Stimulated activated CD8-positive, alpha-beta memory T cell treated with anti-CD3 and anti-CD28 coated beads, Interleukin-12 subunit alpha, Interleukin-12 subunit beta, amount 100 ng/mL, for 4 hours (primary cell): ENCODE data around the gene GDE1.

Experiments
- DNase-seq: peaks from one replicate; pipeline ENCODE4 v3.0.0-alpha.2; 2020; ENCODE audit warnings: low read depth

GDE1 gene

DNA sequence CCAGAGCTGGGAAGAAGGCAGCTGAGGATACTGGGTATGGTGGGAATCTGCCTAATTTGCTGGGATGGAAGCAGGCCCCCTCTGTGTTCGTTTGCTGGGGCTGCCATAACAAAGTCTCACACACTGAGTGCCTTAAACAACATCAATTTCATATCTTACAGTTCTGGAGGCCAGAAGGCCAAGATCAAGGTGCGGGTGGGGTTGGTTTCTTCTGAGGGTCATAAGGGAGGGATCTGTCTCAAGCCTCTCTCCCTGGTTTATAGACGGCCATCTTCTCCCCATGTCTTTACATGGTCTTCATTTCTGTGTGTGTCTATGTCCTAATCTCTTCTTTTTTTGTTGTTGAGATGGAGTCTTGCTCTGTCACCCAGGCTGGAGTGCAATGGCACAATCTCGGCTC is 35.8 kb downstream of the GDE1 start:
- no peak for DNase-seq

DNA sequence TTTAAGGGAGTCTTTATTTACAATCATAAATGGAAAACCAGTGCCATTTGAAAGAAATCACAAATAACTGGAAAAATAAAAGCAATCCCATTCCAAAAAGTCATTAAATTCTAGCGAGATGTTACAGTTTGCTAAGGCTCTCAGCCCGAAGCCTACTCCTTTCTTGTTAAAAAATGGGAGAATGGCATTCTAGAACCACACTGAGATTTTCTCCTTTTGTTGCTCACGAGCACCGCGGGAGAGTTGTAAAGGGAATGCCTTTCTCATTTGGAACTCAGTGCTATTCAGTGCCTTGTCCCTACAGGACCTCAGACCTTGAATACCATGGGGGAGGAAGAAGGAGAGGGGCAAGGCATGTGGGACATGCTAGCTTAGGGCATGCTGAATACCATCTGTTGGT is 36.3 kb downstream of the GDE1 start:
- DNase-seq = no peak

DNA sequence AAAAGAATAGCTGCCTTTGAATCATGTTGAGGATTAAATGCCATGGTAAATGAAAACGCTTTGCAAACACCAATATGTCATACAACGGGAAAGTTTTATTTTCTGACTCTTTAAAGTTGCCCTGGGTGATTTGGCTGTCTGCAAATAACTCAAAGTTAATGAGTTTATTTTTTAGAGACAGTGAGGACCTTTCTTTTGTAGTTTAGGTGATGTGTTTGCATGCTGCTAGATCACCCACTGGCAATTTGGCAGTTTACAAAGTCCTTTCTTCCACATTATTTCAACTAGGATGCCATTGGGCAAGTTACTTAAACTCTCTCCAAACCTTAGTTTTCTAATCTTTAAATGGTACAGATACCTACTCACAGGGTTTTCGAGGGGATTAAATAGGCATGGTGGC is 37.8 kb downstream of the GDE1 start:
- DNase-seq = no peak

- DNase-seq = no peak
These were observed 39.6 kb downstream of the GDE1 start for GRCh38 chr16:19482291-19482690.

- DNase-seq = no peak
These were observed 40.1 kb downstream of the GDE1 start for GRCh38 chr16:19481769-19482168.

DNA sequence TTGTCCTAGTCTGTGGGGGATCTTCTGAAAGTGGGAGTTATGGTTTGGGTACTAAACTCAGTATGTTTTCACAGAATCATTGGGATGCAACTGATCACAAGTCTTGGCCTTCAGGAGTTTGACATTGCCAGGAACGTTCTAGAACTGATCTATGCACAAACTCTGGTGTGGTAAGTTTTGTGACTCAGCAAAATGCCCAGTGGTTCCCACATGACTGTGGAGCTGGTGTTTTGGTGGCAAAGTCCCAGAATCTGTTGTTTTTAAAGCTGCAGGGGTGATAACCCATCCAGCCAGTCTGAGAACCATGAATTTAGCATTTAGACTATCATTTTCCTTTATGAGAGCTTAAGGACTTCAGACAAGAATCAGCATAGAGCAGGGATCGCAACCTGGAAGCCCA is 40.6 kb downstream of the GDE1 start:
- DNase-seq = no peak

DNA sequence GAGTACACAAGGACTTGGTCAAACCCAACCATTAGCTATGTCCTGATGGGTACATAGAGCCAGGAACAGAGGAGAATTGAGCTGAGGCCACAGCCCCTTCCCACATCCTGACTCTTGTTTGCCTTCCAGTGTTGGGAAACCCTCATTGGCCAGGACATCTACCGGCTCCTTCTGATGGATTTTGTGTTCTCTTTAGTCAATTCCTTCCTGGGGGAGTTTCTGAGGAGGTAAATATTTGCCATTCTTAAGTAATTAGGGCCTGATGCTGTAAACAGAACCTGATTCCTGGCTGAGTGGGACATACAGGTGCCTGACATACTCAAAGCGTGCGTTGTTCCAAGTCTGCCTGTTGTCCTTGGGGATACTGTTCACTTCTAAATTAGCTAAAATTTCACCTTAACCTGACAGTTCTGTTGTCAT is 42.6 kb downstream of the GDE1 start:
- no peak for DNase-seq

DNA sequence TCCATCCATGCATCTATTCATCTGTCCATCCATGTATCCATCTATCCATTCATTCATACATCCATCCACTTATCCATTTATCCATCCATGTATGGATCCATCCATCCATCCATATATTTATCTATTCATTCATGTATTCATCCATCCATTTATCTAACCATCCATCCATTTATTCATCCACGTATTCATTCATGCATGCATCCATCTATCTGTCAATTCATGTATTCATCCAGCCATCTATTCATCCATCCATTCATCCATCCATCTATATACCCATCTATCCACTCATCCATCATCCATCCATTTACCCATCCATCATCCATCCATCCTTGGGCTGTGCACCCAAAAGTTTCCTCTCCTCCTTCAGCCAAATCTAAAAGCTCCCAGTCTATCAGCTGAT is 43.4 kb downstream of the GDE1 start:
- DNase-seq = no peak

DNA sequence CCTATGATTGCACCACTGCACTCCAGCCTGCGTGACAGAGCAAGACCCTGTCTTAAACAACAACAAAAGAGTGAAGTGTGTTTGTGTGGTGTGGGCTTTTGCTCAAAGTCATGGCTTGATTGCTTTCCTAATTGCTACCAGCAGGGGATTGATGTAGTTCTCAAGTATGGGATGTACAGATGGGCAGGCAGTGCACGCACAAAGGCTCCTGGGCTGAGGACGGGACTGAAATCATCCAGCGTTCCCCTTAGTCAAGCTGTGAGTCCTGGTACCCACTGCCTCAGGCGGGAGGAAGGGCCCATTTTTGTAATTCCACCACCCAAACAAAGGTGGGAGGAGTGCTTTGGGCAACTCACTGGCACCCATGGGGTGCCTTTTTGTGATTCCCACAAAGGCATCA is 47.3 kb downstream of the GDE1 start:
- no peak for DNase-seq

GRCh38 chr16:19472482-19472881 is 49.4 kb downstream of the GDE1 start:
- no peak for DNase-seq

- DNase-seq = no peak
These were observed 53.6 kb downstream of the GDE1 start for GRCh38 chr16:19468300-19468699.

DNA sequence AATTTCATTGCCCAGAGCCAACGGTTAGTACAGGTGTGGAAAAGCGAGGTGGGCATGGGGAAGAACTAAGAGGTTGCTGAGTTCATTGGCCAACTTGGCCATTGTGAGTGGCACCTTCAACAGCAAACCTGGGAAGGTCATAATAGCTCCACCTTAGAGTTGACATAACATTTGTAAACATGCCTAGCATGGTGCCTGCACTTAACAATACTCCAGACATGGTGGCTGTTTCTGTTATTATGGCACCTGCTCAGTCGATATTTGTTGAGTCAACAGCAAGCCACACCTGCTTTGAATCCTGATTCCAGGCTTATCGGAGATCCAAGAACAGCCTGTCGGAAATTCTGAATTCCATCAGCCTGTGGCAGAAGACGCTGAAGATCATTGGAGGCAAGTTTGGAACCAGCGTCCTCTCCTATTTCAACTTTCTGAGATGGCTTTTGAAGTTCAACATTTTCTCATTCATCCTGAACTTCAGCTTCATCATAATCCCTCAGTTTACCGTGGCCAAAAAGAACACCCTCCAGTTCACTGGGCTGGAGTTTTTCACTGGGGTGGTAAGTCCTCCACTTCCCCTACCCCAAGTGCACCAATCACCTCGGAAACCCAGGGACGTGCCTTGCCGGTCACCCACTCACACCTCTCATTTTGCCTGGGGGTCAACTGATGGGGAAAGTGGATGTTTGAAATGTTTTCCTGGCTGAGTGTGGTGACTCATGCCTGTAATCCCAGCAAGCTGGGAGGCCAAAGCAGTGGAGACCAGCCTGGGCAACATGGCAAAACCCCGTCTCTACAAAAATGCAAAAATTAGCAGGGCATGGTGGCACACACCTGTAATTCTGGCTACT is 58.2 kb downstream of the GDE1 start:
- DNase-seq = no peak

GRCh38 chr16:19460397-19460796 is 61.5 kb downstream of the GDE1 start:
- DNase-seq = no peak

DNA sequence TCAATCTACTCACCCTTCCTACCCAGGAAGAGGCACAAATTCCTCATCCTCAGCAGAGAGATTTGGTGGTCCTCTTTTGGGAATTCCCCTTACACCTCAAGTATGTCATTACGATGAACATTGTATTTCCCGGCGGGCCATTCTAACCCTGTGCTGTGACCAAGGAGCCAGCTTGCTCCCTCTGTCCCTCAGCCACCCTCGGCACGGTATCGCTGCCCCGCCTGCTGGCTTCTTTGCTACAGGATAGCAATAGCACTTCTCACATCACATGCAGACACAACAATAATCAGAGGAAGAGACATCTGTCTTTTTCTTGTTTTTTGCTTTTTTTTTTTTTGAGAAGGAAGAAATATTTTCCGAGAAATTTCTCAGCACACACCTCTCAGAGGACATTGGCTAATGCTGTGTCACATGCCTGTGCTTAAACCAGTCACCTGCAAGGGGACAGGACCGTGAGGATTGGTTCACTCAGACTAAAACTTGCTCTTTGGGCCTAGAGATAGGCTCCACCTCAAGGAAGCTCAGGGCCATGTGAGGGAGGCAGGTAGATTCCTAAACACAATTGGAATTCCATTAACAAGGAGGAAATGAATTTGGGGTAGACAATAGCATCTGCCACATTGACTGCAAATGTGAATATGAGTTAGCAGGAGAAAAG is 63.0 kb downstream of the GDE1 start:
- DNase-seq = no peak
